CD14-positive monocyte (primary cell): Measurements from ENCODE around the gene RABGAP1. TPM values are rescaled to one million over a fixed set of nuclear protein-coding genes. Genes with fewer than 3 reads are reported as not detected.

Experiments used
- DNase-seq, 3 donors: peaks; one replicate each; pipeline ENCODE4 v3.0.0-alpha.2; 2011 to 2022
- H2AFZ ChIP-seq: 2 replicates; pipeline ENCODE4 v1.6.0; 2012; ENCODE audit warnings: mild to moderate bottlenecking, low read depth, low read length, inconsistent platforms; ENCODE audit not compliant: insufficient read depth, poor library complexity, severe bottlenecking
- H3K27ac ChIP-seq, 2 donors: 1 replicate in 1 of 2; 2 replicates in 1 of 2; pipeline ENCODE4 v1.5.1; 2012 to 2013; ENCODE audit warnings: low read length in 2 of 2, control low read depth in 1 of 2, inconsistent platforms in 1 of 2, low read depth in 1 of 2, mild to moderate bottlenecking in 1 of 2
- H3K27me3 ChIP-seq, 2 donors: one replicate each; pipeline versions ENCODE4 v1.6.0 to v1.6.1; 2011 to 2013; ENCODE audit warnings: low read length in 2 of 2; ENCODE audit not compliant: control insufficient read depth in 2 of 2, insufficient read depth in 2 of 2
- H3K36me3 ChIP-seq, 2 donors: replicated peaks in 1 of 2; 1 replicate in 1 of 2; 2 replicates in 1 of 2; pipeline versions ENCODE4 v1.5.1 to v1.6.1; 2012 to 2013; ENCODE audit warnings: low read length in 2 of 2, control low read depth in 1 of 2, inconsistent platforms in 1 of 2, mild to moderate bottlenecking in 1 of 2; ENCODE audit not compliant: insufficient read depth in 2 of 2, control insufficient read depth in 1 of 2
- H3K4me1 ChIP-seq, 2 donors: 1 replicate in 1 of 2; 2 replicates in 1 of 2; pipeline versions ENCODE4 v1.5.1 to v1.6.1; 2012 to 2013; ENCODE audit warnings: low read length in 2 of 2, control low read depth in 1 of 2, inconsistent platforms in 1 of 2, mild to moderate bottlenecking in 1 of 2, moderate library complexity in 1 of 2; ENCODE audit not compliant: insufficient read depth in 2 of 2, control insufficient read depth in 1 of 2
- H3K4me2 ChIP-seq: replicated peaks from 2 replicates; pipeline ENCODE3; 2012; ENCODE audit warnings: low read length, moderate library complexity, mild to moderate bottlenecking; ENCODE audit not compliant: poor library complexity, severe bottlenecking; ENCODE audit errors: extremely low read depth
- H3K4me3 ChIP-seq, 3 experiments: fragments of 200-600 bp in 1 of 3; sonication (generic) in 1 of 3; replicated peaks in 1 of 3; 1 replicate in 2 of 3; 2 replicates in 1 of 3; pipeline ENCODE4 v1.5.1; 2011 to 2013; ENCODE audit warnings: low read length in 3 of 3, mild to moderate bottlenecking in 3 of 3, control low read depth in 2 of 3, low read depth in 2 of 3, inconsistent platforms in 1 of 3, moderate library complexity in 1 of 3
- H3K79me2 ChIP-seq: 2 replicates; pipeline ENCODE4 v1.6.0; 2012; ENCODE audit warnings: mild to moderate bottlenecking, control low read depth, inconsistent platforms, low read length, moderate library complexity; ENCODE audit not compliant: insufficient read depth
- H3K9ac ChIP-seq: 2 replicates; pipeline ENCODE4 v1.6.0; 2017; ENCODE audit warnings: low read length, mild to moderate bottlenecking; ENCODE audit not compliant: insufficient read depth, poor library complexity, severe bottlenecking
- H3K9me3 ChIP-seq, 2 donors: replicated peaks in 1 of 2; 1 replicate in 1 of 2; 2 replicates in 1 of 2; pipeline versions ENCODE4 v1.5.1 to v1.6.1; 2012 to 2013; ENCODE audit warnings: low read length in 2 of 2, control low read depth in 1 of 2; ENCODE audit not compliant: control insufficient read depth in 1 of 2, insufficient read depth in 1 of 2
- H4K20me1 ChIP-seq: 2 replicates; pipeline ENCODE4 v1.6.0; 2012; ENCODE audit warnings: mild to moderate bottlenecking, low read length, control low read depth, moderate library complexity; ENCODE audit not compliant: insufficient read depth
- H3K27ac Mint-ChIP-seq, 7 donors: one replicate each; pipeline ENCODE4 v1.8.0; 2020; ENCODE audit warnings: mild to moderate bottlenecking in 7 of 7, mixed read lengths in 7 of 7, moderate library complexity in 6 of 7, inconsistent platforms in 2 of 7
- H3K27me3 Mint-ChIP-seq, 3 donors: one replicate each; pipeline ENCODE4 v1.8.0; 2021 to 2022; ENCODE audit warnings: low read depth in 3 of 3, mild to moderate bottlenecking in 3 of 3, mixed read lengths in 3 of 3, moderate library complexity in 3 of 3, inconsistent platforms in 1 of 3
- H3K36me3 Mint-ChIP-seq, 2 donors: one replicate each; pipeline ENCODE4 v1.8.0; 2020; ENCODE audit warnings: mixed read lengths in 2 of 2, inconsistent platforms in 1 of 2, mild to moderate bottlenecking in 1 of 2
- H3K4me1 Mint-ChIP-seq: one replicate; pipeline ENCODE4 v1.8.0; 2020; ENCODE audit warnings: mild to moderate bottlenecking, mixed read lengths
- H3K4me3 Mint-ChIP-seq, 2 donors: one replicate each; pipeline ENCODE4 v1.8.0; 2020; ENCODE audit warnings: mild to moderate bottlenecking in 2 of 2, mixed read lengths in 2 of 2, moderate library complexity in 1 of 2
- H3K9me3 Mint-ChIP-seq, 7 donors: one replicate each; pipeline ENCODE4 v1.8.0; 2020 to 2022; ENCODE audit warnings: mixed read lengths in 7 of 7, mild to moderate bottlenecking in 6 of 7, moderate library complexity in 6 of 7, inconsistent platforms in 2 of 7
- CTCF ChIP-seq: fragments of 200-600 bp; IDR thresholded peaks from one replicate; pipeline ENCODE4 v1.8.0; 2022; ENCODE audit warnings: antibody characterized with exemption, mild to moderate bottlenecking
- WGBS: methylation state at CpG from one replicate; pipeline ENCODE4 v1.1.5; 2013; ENCODE audit warnings: missing lambda C conversion rate; ENCODE audit not compliant: insufficient coverage; 5-methylcytosine and 5-hydroxymethylcytosine counted together
- intact Hi-C, 2 donors: fragments of 100-400 bp; cut with micrococcal nuclease; formaldehyde crosslinking; loops; one replicate each; pipeline versions ENCODE4 v1.15.0 to v1.15.1; 2023
- polyA plus RNA-seq, 3 donors: library from polyadenylated mRNA; depleted of rRNA in 1 of 3; unstranded in 2 of 3; stranded (reverse) in 1 of 3; fragments of 300-500 nt in 2 of 3; fragments of >200 nt in 1 of 3; fragmentation: Illumina TruSeq in 2 of 3; gene quantifications; 1 replicate in 2 of 3; 2 replicates in 1 of 3; pipeline ENCODE4 v1.2.3, GENCODE V29; 2012 to 2021

RABGAP1 gene
- polyA plus RNA-seq, 3 donors, result 14.7 to 24.1 (median 19.3) TPM

GRCh38 chr9:123099042-123099441, 158.2 kb downstream of the RABGAP1 start:
- no peaks in the 10 kb centered on the region for H4K20me1 ChIP-seq
- no peak overlapping the region for H3K4me2 ChIP-seq
- no peak overlapping the region for H3K27ac Mint-ChIP-seq
- H3K9me3 ChIP-seq, result no peaks in the 10 kb centered on the region
- H2AFZ ChIP-seq, result no peak overlapping the region
- H3K4me3 ChIP-seq, result no peak overlapping the region
- no peaks in the 10 kb centered on the region for H3K9me3 Mint-ChIP-seq
- intact Hi-C loops, result no loop called here
- no peaks in the 10 kb centered on the region for H3K4me1 ChIP-seq
- H3K27me3 ChIP-seq, result no peaks in the 10 kb centered on the region
- H3K4me1 Mint-ChIP-seq, result no peaks in the 10 kb centered on the region
- H3K27ac ChIP-seq, result no peak overlapping the region
- TF ChIP-seq CTCF, result no peak
- no peaks in the 10 kb centered on the region for H3K79me2 ChIP-seq
- no peak overlapping the region for H3K9ac ChIP-seq
- no peak overlapping the region for H3K4me3 Mint-ChIP-seq
- DNase-seq, result no peak
- no CpG with 5 or more reads among the region's 6 CpGs for WGBS
- H3K36me3 ChIP-seq, result peaks cover 81 to 94% of the 10 kb centered on the region in 2 donors
- H3K36me3 Mint-ChIP-seq, result peaks cover 82 to 89% of the 10 kb centered on the region in 2 donors
- no peaks in the 10 kb centered on the region for H3K27me3 Mint-ChIP-seq

GRCh38 chr9:123099548-123099947, 158.7 kb downstream of the RABGAP1 start:
- Mint-ChIP-seq H3K9me3 (no peaks in the 10 kb centered on the region), H3K4me1 (no peaks in the 10 kb centered on the region), H3K4me3 (no peak overlapping the region), H3K36me3 (peaks cover 84 to 92% of the 10 kb centered on the region in 2 donors), H3K27ac (no peak overlapping the region), H3K27me3 (no peaks in the 10 kb centered on the region)
- intact Hi-C loops, result no loop called here
- H3K36me3 ChIP-seq, result peaks cover 82 to 95% of the 10 kb centered on the region in 2 donors
- H3K9ac ChIP-seq, result no peak overlapping the region
- WGBS, result 100% methylated on average over 1 of the region's 3 CpGs
- H3K27ac ChIP-seq, result no peak overlapping the region
- H4K20me1 ChIP-seq, result no peaks in the 10 kb centered on the region
- no peak overlapping the region for H3K4me3 ChIP-seq
- no peak overlapping the region for H3K4me2 ChIP-seq
- no peaks in the 10 kb centered on the region for H3K27me3 ChIP-seq
- no peaks in the 10 kb centered on the region for H3K79me2 ChIP-seq
- TF ChIP-seq CTCF, result no peak
- DNase-seq, result no peak
- no peaks in the 10 kb centered on the region for H3K9me3 ChIP-seq
- no peaks in the 10 kb centered on the region for H3K4me1 ChIP-seq
- no peak overlapping the region for H2AFZ ChIP-seq
